Keratinocyte (primary cell): ENCODE results near the gene STMN3. TPM values are rescaled to one million over a fixed set of nuclear protein-coding genes. Genes with fewer than 3 reads are reported as not detected.

ENCODE experiments used
- DNase-seq: peaks from one replicate; pipeline ENCODE4 v3.0.0-alpha.2; 2011; ENCODE audit warnings: low read depth, missing footprints, low spot score
- FAIRE-seq: peaks from 2 replicates; lab custom pipeline; 2011; peaks lifted over from hg19 to GRCh38; lab: Jason Lieb, UNC
- H2AFZ ChIP-seq: 2 replicates; pipeline ENCODE4 v1.6.0; 2012; ENCODE audit warnings: low read length, control low read depth, inconsistent platforms; ENCODE audit not compliant: control insufficient read depth
- H3K27ac ChIP-seq: 2 replicates; pipeline ENCODE4 v1.5.1; 2011; ENCODE audit warnings: low read length; ENCODE audit not compliant: control insufficient read depth, insufficient read depth
- H3K27me3 ChIP-seq: 3 replicates; pipeline ENCODE4 v1.6.0; 2011; ENCODE audit warnings: low read length; ENCODE audit not compliant: control insufficient read depth, insufficient read depth; ENCODE audit errors: extremely low read depth
- H3K36me3 ChIP-seq, 2 experiments: 2 replicates in 1 of 2; 3 replicates in 1 of 2; pipeline ENCODE4 v1.5.1; 2011; ENCODE audit warnings: low read length in 2 of 2, mild to moderate bottlenecking in 1 of 2; ENCODE audit not compliant: control insufficient read depth in 2 of 2, insufficient read depth in 2 of 2; ENCODE audit errors: extremely low read depth in 1 of 2
- H3K4me1 ChIP-seq: 3 replicates; pipeline ENCODE4 v1.5.1; 2011; ENCODE audit warnings: low read length; ENCODE audit not compliant: control insufficient read depth, insufficient read depth; ENCODE audit errors: extremely low read depth
- H3K4me2 ChIP-seq: 3 replicates; pipeline ENCODE4 v1.6.0; 2011; ENCODE audit warnings: low read depth, low read length; ENCODE audit not compliant: control insufficient read depth, insufficient read depth; ENCODE audit errors: extremely low read depth
- H3K4me3 ChIP-seq, 3 experiments: fragments of 200-600 bp in 1 of 3; sonication (generic) in 1 of 3; 2 replicates in 2 of 3; 3 replicates in 1 of 3; pipeline ENCODE4 v1.5.1; 2011 to 2016; ENCODE audit warnings: low read length in 3 of 3, mild to moderate bottlenecking in 3 of 3, control low read depth in 2 of 3, inconsistent platforms in 1 of 3, low read depth in 1 of 3, mixed read lengths in 1 of 3, mixed run types in 1 of 3, moderate library complexity in 1 of 3; ENCODE audit not compliant: control insufficient read depth in 2 of 3, insufficient read depth in 2 of 3; ENCODE audit errors: extremely low read depth in 1 of 3
- H3K79me2 ChIP-seq: 2 replicates; pipeline ENCODE4 v1.6.0; 2012; ENCODE audit warnings: low read length; ENCODE audit not compliant: control insufficient read depth, insufficient read depth
- H3K9ac ChIP-seq: 3 replicates; pipeline ENCODE4 v1.6.0; 2011; ENCODE audit warnings: low read length; ENCODE audit not compliant: control insufficient read depth, insufficient read depth; ENCODE audit errors: extremely low read depth
- H3K9me1 ChIP-seq: 3 replicates; pipeline ENCODE4 v1.6.0; 2011; ENCODE audit warnings: low read length; ENCODE audit not compliant: control insufficient read depth, insufficient read depth; ENCODE audit errors: extremely low read depth
- H3K9me3 ChIP-seq: 2 replicates; pipeline ENCODE4 v1.5.1; 2012; ENCODE audit warnings: low read depth, low read length; ENCODE audit not compliant: control insufficient read depth
- H4K20me1 ChIP-seq: 3 replicates; pipeline ENCODE4 v1.6.0; 2011; ENCODE audit warnings: low read length; ENCODE audit not compliant: control insufficient read depth, insufficient read depth; ENCODE audit errors: extremely low read depth
- EZH2 ChIP-seq: IDR thresholded peaks from one replicate; pipeline ENCODE4 v1.6.1; 2012; ENCODE audit warnings: inconsistent platforms, mild to moderate bottlenecking, low read length, moderate library complexity
- dilution Hi-C: fragments of 300-500 bp; cut with MboI; formaldehyde crosslinking; loops from one replicate; pipeline ENCODE4 v1.7.0; 2020; ENCODE audit warnings: low sequenced_read_pairs; ENCODE audit not compliant: extremely low pct_ligation_motif_present
- polyA plus RNA-seq, 5 experiments: library from polyadenylated mRNA; depleted of rRNA in 3 of 5; stranded (reverse) in 3 of 5; stranded (forward) in 1 of 5; unstranded in 1 of 5; fragments of >200 nt; gene quantifications; 1 replicate in 1 of 5; 2 replicates in 3 of 5; 3 replicates in 1 of 5; pipeline versions ENCODE4 v1.2.1 to v1.2.3, GENCODE V29; 2011 to 2012; ENCODE audit warnings: missing spikeins in 2 of 5, low read depth in 1 of 5, low replicate concordance in 1 of 5
- TF ChIP-seq, protein P1 (sequence below), 3 experiments: IDR thresholded peaks in 1 of 3; conservative IDR thresholded peaks in 1 of 3; optimal IDR thresholded peaks in 1 of 3; 2 replicates in 2 of 3; 3 replicates in 1 of 3; pipeline versions ENCODE3 to v1.5.1; 2011; ENCODE audit warnings: low read length in 3 of 3, mild to moderate bottlenecking in 3 of 3, moderate library complexity in 2 of 3, control low read depth in 1 of 3, inconsistent platforms in 1 of 3; ENCODE audit not compliant: insufficient read depth in 2 of 3; ENCODE audit errors: extremely low read depth in 1 of 3

STMN3 gene
- polyA plus RNA-seq, 1 donor (not counting 4 experiments of a cell fraction or from before 2014, with no cell fraction given): 12.0 TPM

DNA sequence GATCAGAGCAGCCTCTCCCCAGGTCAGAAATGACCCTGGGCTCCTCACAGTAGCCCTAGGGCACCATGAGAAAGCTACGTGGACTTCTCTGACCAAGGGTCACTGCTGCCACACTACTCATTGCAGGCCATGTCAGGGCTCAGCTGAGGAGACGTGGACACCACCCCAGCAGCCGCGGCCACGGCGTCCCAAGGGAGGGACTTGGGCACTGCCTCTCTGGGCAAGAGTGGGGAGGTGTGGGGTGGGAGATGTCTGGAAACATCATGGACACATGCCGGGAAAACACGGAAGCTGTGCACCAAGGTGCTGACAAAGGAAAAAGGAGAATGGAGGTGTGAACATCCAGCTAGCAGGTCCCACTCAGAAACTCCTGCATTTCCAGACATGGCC is 35.4 kb downstream of the STMN3 start:
- no peak overlapping the region for H2AFZ ChIP-seq
- dilution Hi-C loops: no loop called here

GRCh38 chr20:63617092-63617875 is 35.9 kb downstream of the STMN3 start:
- no peaks in the 10 kb centered on the region for H3K9me3 ChIP-seq
- no peak for TF ChIP-seq EZH2
- TF ChIP-seq, protein P1, sequence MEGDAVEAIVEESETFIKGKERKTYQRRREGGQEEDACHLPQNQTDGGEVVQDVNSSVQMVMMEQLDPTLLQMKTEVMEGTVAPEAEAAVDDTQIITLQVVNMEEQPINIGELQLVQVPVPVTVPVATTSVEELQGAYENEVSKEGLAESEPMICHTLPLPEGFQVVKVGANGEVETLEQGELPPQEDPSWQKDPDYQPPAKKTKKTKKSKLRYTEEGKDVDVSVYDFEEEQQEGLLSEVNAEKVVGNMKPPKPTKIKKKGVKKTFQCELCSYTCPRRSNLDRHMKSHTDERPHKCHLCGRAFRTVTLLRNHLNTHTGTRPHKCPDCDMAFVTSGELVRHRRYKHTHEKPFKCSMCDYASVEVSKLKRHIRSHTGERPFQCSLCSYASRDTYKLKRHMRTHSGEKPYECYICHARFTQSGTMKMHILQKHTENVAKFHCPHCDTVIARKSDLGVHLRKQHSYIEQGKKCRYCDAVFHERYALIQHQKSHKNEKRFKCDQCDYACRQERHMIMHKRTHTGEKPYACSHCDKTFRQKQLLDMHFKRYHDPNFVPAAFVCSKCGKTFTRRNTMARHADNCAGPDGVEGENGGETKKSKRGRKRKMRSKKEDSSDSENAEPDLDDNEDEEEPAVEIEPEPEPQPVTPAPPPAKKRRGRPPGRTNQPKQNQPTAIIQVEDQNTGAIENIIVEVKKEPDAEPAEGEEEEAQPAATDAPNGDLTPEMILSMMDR (optimal IDR thresholded peaks at IDR 0.05 in 1 of 3, IDR thresholded peaks at IDR 0.05 in 1 of 3, conservative IDR thresholded peaks at IDR 0.05 in 1 of 3; ENCODE audit: extremely low read depth in 1 of 3, insufficient read depth in 2 of 3, low read length in 3 of 3): no peak
- DNase-seq (no peak), FAIRE-seq (no peak)
- dilution Hi-C loops: no loop called here
- peaks cover under 1% of the 10 kb centered on the region for H3K4me1 ChIP-seq
- peaks cover 13 to 21% of the 10 kb centered on the region in 2 experiments for H3K36me3 ChIP-seq
- no peaks in the 10 kb centered on the region for H3K27me3 ChIP-seq
- no peaks in the 10 kb centered on the region for H3K9me1 ChIP-seq
- H3K27ac ChIP-seq: no peak overlapping the region
- no peaks in the 10 kb centered on the region for H4K20me1 ChIP-seq
- no peak overlapping the region for H3K9ac ChIP-seq
- H2AFZ ChIP-seq: no peak overlapping the region
- H3K79me2 ChIP-seq: peaks cover 35% of the 10 kb centered on the region
- no peak overlapping the region for H3K4me2 ChIP-seq
- no peak overlapping the region for H3K4me3 ChIP-seq

More for the DNA sequence above, 35.4 kb downstream of the STMN3 start:
- Histone ChIP-seq H3K27ac (no peak overlapping the region), H3K79me2 (peaks cover 37% of the 10 kb centered on the region), H3K27me3 (no peaks in the 10 kb centered on the region), H3K9me3 (no peaks in the 10 kb centered on the region), H3K4me3 (no peak overlapping the region), H3K4me2 (no peak overlapping the region), H3K36me3 (peaks cover 12 to 21% of the 10 kb centered on the region in 2 experiments), H3K4me1 (no peaks in the 10 kb centered on the region), H4K20me1 (no peaks in the 10 kb centered on the region), H3K9me1 (no peaks in the 10 kb centered on the region), H3K9ac (no peak overlapping the region)
- TF ChIP-seq, protein P1 (optimal IDR thresholded peaks at IDR 0.05 in 1 of 3, IDR thresholded peaks at IDR 0.05 in 1 of 3, conservative IDR thresholded peaks at IDR 0.05 in 1 of 3; ENCODE audit: extremely low read depth in 1 of 3, insufficient read depth in 2 of 3, low read length in 3 of 3): no peak
- no peak for TF ChIP-seq EZH2
- DNase-seq (no peak), FAIRE-seq (no peak)
